GM06990 (cell line): ENCODE data around the gene CD19.

Experiments used
- DNase-seq: peaks from one replicate; pipeline ENCODE4 v3.0.0-alpha.2; 2011; ENCODE audit not compliant: insufficient read length; ENCODE audit errors: extremely low read depth
- H3K27me3 ChIP-seq: replicated peaks from 2 replicates; pipeline ENCODE4 v1.6.0; 2011; ENCODE audit warnings: low read length; ENCODE audit not compliant: control insufficient read depth, insufficient read depth
- H3K36me3 ChIP-seq: 2 replicates; pipeline ENCODE4 v1.5.1; 2011; ENCODE audit warnings: low read length; ENCODE audit not compliant: control insufficient read depth, insufficient read depth
- H3K4me3 ChIP-seq: replicated peaks from 2 replicates; pipeline ENCODE4 v1.5.1; 2011; ENCODE audit warnings: low read depth, mild to moderate bottlenecking, control low read depth, low read length
- CTCF ChIP-seq: IDR thresholded peaks from 2 replicates; pipeline ENCODE4 v1.5.1; 2011; ENCODE audit warnings: low read length, control low read depth, mild to moderate bottlenecking, inconsistent platforms; ENCODE audit not compliant: insufficient read depth, poor library complexity, severe bottlenecking

Gene CD19

GRCh38 chr16:28912558-28912957 is 19.2 kb upstream of the CD19 start:
- Histone ChIP-seq H3K27me3 (no peaks in the 10 kb centered on the region), H3K4me3 (no peak overlapping the region), H3K36me3 (peaks cover 35% of the 10 kb centered on the region)
- no peak for TF ChIP-seq CTCF
- no peak for DNase-seq

- Histone ChIP-seq H3K36me3 (peaks cover 33% of the 10 kb centered on the region), H3K4me3 (no peak overlapping the region), H3K27me3 (no peaks in the 10 kb centered on the region)
- no peak for DNase-seq
- TF ChIP-seq CTCF, result no peak
Observed at GRCh38 chr16:28913946-28914724, 17.6 kb upstream of the CD19 start.

GRCh38 chr16:28915181-28915580 is 16.6 kb upstream of the CD19 start:
- TF ChIP-seq CTCF, result no peak
- no peak for DNase-seq
- no peak overlapping the region for H3K4me3 ChIP-seq
- H3K27me3 ChIP-seq, result no peaks in the 10 kb centered on the region
- peaks cover 38% of the 10 kb centered on the region for H3K36me3 ChIP-seq

GRCh38 chr16:28917095-28917494 is 14.7 kb upstream of the CD19 start:
- Histone ChIP-seq H3K4me3 (no peak overlapping the region), H3K27me3 (no peaks in the 10 kb centered on the region), H3K36me3 (peaks cover 32% of the 10 kb centered on the region)
- no peak for DNase-seq
- no peak for TF ChIP-seq CTCF

GRCh38 chr16:28918698-28919097 is 13.1 kb upstream of the CD19 start:
- no peak overlapping the region for H3K4me3 ChIP-seq
- no peak for TF ChIP-seq CTCF
- DNase-seq, result no peak
- no peaks in the 10 kb centered on the region for H3K27me3 ChIP-seq
- peaks cover 28% of the 10 kb centered on the region for H3K36me3 ChIP-seq

GRCh38 chr16:28923231-28923587 is 8.6 kb upstream of the CD19 start:
- DNase-seq, result no peak
- H3K4me3 ChIP-seq, result peak overlapping the region; percentile 52
- peaks cover 11% of the 10 kb centered on the region for H3K36me3 ChIP-seq
- H3K27me3 ChIP-seq, result no peaks in the 10 kb centered on the region
- TF ChIP-seq CTCF, result no peak
